Neural crest cell (in vitro differentiated cells): ENCODE results near the gene SLC44A5. TPM values are rescaled to one million over a fixed set of nuclear protein-coding genes. Genes with fewer than 3 reads are reported as not detected.

Experiments used
- DNase-seq: peaks from one replicate; pipeline ENCODE4 v3.0.0; 2021; ENCODE audit warnings: low read depth, mixed read lengths, low spot score
- H3K27ac Mint-ChIP-seq: one replicate; pipeline ENCODE4 v1.8.0; 2021; ENCODE audit warnings: mild to moderate bottlenecking, mixed read lengths; ENCODE audit not compliant: unreplicated experiment
- H3K27me3 Mint-ChIP-seq: 2 replicates; pipeline ENCODE4 v1.8.0; 2021; ENCODE audit warnings: low read depth, mild to moderate bottlenecking, mixed read lengths
- H3K36me3 Mint-ChIP-seq: 2 replicates; pipeline ENCODE4 v1.8.0; 2021; ENCODE audit warnings: low read depth, mild to moderate bottlenecking, mixed read lengths
- H3K4me1 Mint-ChIP-seq: 2 replicates; pipeline ENCODE4 v1.8.0; 2021; ENCODE audit warnings: mixed read lengths
- H3K4me3 Mint-ChIP-seq: one replicate; pipeline ENCODE4 v1.8.0; 2021; ENCODE audit warnings: mild to moderate bottlenecking, mixed read lengths
- H3K9me3 Mint-ChIP-seq: 2 replicates; pipeline ENCODE4 v1.8.0; 2021; ENCODE audit warnings: mixed read lengths
- total RNA-seq: library from RNA; stranded (reverse); gene quantifications from 2 replicates; pipeline ENCODE4 v1.2.1, GENCODE V29; 2021
- TF ChIP-seq, protein P1 (sequence below): fragments of 200-600 bp; sonication (generic); conservative IDR thresholded peaks from 2 replicates; pipeline ENCODE4 v1.5.0; 2021; ENCODE audit warnings: antibody characterized with exemption, mild to moderate bottlenecking

Gene SLC44A5
- total RNA-seq, 1 donor from 2014 or later = 9.7 TPM

DNA sequence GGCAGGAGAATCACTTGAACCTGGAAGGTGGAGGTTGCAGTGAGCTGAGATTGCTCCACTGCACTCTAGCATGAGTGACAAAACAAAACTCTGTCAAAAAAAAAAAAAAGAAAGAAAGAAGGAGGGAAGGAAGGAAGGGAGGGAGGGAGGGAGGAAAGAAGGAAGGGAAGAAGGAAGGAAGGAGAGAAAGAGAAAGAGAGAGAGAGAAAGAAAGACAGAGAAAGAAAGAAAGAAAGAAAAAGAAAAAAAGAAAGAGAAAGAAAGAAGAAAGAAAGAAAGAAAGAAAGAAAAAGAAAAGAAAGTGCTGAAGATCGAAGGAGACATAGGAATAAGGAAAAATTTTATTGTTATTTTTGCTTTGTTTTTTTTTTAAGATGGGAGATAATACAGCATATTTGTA lies 166.7 kb downstream of the SLC44A5 start:
- H3K36me3 Mint-ChIP-seq = no peaks in the 10 kb centered on the region
- DNase-seq = no peak

DNA sequence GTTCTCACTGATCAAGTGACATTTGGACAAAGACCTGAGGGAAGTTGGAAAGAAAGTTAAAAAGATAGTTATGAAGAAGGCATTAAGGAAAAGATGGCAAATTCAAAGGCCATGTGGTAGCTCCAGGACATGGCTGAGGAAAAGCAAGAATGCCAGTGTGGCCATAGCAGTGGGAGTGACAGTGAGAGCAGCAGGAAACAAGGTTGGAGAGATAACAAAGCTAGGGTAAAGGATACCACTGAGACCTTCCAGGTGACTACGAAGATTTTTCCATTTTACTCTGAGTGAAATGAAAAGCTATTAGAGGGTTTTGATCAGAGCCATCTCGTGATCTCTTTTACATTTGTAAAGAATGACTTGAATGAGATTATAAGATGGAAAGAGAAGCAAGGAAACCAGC lies 170.6 kb downstream of the SLC44A5 start:
- Mint-ChIP-seq H3K9me3 (no peaks in the 10 kb centered on the region), H3K36me3 (no peaks in the 10 kb centered on the region), H3K4me1 (peaks cover 6% of the 10 kb centered on the region), H3K27ac (no peak overlapping the region), H3K4me3 (no peak overlapping the region), H3K27me3 (no peaks in the 10 kb centered on the region)
- TF ChIP-seq, protein P1, sequence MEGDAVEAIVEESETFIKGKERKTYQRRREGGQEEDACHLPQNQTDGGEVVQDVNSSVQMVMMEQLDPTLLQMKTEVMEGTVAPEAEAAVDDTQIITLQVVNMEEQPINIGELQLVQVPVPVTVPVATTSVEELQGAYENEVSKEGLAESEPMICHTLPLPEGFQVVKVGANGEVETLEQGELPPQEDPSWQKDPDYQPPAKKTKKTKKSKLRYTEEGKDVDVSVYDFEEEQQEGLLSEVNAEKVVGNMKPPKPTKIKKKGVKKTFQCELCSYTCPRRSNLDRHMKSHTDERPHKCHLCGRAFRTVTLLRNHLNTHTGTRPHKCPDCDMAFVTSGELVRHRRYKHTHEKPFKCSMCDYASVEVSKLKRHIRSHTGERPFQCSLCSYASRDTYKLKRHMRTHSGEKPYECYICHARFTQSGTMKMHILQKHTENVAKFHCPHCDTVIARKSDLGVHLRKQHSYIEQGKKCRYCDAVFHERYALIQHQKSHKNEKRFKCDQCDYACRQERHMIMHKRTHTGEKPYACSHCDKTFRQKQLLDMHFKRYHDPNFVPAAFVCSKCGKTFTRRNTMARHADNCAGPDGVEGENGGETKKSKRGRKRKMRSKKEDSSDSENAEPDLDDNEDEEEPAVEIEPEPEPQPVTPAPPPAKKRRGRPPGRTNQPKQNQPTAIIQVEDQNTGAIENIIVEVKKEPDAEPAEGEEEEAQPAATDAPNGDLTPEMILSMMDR = no peak
- DNase-seq = no peak

More for the DNA sequence above, 166.7 kb downstream of the SLC44A5 start:
- H3K27ac Mint-ChIP-seq = no peak overlapping the region
- H3K27me3 Mint-ChIP-seq = no peaks in the 10 kb centered on the region
- H3K9me3 Mint-ChIP-seq = no peaks in the 10 kb centered on the region
- TF ChIP-seq, protein P1 = no peak
- no peak overlapping the region for H3K4me3 Mint-ChIP-seq
- no peaks in the 10 kb centered on the region for H3K4me1 Mint-ChIP-seq

- no peak for DNase-seq
- Mint-ChIP-seq H3K4me3 (no peak overlapping the region), H3K4me1 (peaks cover 6% of the 10 kb centered on the region), H3K27me3 (no peaks in the 10 kb centered on the region), H3K36me3 (no peaks in the 10 kb centered on the region), H3K27ac (no peak overlapping the region), H3K9me3 (no peaks in the 10 kb centered on the region)
- TF ChIP-seq, protein P1 = no peak
These were observed 172.6 kb downstream of the SLC44A5 start for GRCh38 chr1:75438355-75438754.

DNA sequence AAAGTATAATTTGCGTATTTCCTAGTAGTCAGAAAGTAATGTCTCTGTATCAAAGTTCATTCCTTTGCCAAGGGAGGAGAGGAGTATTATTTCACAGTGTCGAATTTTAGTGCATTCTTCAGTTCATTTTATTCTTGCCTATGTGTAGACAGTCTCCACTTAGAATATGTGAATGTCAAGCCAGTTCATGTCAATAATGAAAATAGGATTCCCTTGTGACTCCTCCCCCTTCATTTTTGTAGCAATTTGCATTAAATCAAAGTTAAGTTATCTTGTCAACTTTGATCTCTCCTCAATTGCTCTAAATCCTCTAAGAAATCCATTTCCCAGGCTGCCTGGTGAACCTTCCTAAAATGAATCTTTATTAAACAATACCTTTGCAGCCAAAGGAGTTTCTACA lies 179.1 kb downstream of the SLC44A5 start:
- H3K36me3 Mint-ChIP-seq = no peaks in the 10 kb centered on the region
- TF ChIP-seq, protein P1 = no peak
- no peak for DNase-seq
- no peak overlapping the region for H3K27ac Mint-ChIP-seq
- no peaks in the 10 kb centered on the region for H3K9me3 Mint-ChIP-seq
- no peaks in the 10 kb centered on the region for H3K4me1 Mint-ChIP-seq
- no peak overlapping the region for H3K4me3 Mint-ChIP-seq
- no peaks in the 10 kb centered on the region for H3K27me3 Mint-ChIP-seq

- Mint-ChIP-seq H3K27me3 (no peaks in the 10 kb centered on the region), H3K36me3 (no peaks in the 10 kb centered on the region), H3K9me3 (no peaks in the 10 kb centered on the region), H3K27ac (no peak overlapping the region), H3K4me3 (no peak overlapping the region), H3K4me1 (no peaks in the 10 kb centered on the region)
- no peak for DNase-seq
- TF ChIP-seq, protein P1 = no peak
These were observed 180.4 kb downstream of the SLC44A5 start for GRCh38 chr1:75430526-75430925.

- H3K27me3 Mint-ChIP-seq = no peaks in the 10 kb centered on the region
- TF ChIP-seq, protein P1 = no peak
- no peaks in the 10 kb centered on the region for H3K36me3 Mint-ChIP-seq
- no peak for DNase-seq
- H3K27ac Mint-ChIP-seq = no peak overlapping the region
- no peaks in the 10 kb centered on the region for H3K4me1 Mint-ChIP-seq
- no peak overlapping the region for H3K4me3 Mint-ChIP-seq
- no peaks in the 10 kb centered on the region for H3K9me3 Mint-ChIP-seq
These were observed 184.2 kb downstream of the SLC44A5 start for GRCh38 chr1:75426688-75427087.
